ENCODE measurements around the gene MPRIP.
"Not testable (repeated sequence)": the region's sequence is repeated elsewhere in the genome, so short reads cannot be mapped to it uniquely, and the experiment has no call there.

Gene MPRIP

DNA sequence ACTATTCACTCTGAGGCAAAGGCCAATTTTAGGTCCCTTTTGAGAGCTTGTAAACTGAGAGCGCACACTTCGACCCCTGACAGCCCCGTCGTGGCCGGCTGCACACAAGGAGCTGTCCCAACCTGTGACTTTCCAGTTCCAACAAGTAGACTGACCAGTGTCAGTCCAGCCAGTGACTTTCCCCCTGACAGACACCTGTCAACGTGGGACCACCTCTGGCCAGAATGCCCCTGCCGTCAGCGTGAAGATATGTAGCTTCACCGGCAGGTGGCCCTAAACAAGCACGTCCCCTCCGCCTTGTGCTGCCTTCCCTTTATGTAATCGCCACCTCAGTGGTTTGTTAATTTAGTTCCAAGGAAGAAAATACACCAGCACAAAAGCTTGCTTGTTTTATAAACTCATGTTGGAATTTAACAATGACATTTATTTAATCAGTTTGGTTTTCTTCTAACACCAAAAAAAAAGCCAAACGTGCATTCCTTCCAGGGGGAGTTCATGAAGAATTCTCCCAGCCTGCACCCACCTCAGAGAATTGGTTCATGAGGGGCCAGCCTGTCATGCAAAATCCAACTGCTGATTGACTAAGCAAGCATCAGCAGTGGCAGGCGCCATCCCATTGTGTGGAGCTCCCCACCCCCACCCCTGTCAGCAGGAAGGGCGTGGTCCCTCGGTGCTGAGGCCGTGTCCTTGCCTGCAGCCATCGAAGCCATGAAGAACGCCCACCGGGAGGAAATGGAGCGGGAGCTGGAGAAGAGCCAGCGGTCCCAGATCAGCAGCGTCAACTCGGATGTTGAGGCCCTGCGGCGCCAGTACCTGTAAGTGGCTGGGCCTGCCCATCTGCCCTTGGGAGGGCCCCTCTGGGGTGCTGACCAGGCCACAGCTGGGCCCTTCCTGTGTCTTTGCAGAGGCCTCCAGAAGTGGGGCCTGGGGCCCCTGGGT lies 130.0 kb downstream of the MPRIP start:
- no peak for DNase-seq

DNA sequence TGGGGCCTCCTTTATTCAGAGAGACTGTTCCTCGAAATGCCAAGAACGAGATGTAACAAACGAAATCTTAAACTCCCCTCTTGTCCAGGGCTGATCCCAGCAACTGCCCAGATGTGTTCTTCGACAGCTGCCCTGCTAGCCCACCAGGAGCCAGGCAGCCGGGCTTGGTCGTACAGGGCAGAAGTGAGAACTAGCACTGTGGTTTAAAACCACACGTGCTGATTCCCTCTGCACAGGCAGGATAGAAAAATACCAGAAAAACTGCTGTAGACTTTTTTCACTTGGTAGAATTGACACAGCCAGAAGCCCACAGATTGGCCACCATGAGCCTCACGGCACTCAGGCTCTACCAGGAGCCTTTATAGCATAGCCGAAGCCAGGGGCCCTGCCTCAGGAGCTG lies 130.7 kb downstream of the MPRIP start:
- DNase-seq: no peak

DNA sequence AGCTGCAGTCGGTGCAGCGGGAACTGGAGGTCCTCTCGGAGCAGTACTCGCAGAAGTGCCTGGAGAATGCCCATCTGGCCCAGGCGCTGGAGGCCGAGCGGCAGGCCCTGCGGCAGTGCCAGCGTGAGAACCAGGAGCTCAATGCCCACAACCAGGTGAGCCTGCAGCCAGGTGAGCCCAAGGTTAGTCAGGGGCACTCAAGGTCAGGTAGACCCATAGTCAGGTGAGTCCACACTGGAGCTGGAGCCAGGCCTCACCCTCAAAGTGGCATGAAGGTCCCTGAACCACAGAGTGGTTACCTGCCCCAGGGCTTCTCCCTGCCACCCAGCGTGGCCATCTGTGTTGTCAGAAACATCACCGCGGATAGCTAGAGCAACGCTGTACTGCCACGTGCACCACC lies 131.7 kb downstream of the MPRIP start:
- DNase-seq: no peak

DNA sequence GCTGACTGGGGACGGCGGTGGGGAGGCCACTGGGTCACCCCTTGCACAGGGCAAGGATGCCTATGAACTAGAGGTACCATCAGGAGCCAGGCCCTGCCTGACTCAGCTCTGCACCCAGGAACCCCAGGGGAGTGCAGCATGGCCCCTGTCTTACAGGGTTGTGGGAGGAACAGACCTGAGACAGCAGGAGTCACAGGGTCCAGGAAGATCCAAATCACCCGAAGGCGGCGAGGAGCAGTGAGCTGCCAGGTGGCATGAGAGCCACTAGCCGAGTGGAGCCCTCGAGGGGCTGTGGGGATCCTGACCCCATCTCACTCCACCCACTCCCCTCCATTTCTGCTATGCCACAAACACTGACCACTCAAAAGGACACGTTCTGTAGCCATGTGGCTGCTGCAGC lies 133.1 kb downstream of the MPRIP start:
- no peak for DNase-seq

DNA sequence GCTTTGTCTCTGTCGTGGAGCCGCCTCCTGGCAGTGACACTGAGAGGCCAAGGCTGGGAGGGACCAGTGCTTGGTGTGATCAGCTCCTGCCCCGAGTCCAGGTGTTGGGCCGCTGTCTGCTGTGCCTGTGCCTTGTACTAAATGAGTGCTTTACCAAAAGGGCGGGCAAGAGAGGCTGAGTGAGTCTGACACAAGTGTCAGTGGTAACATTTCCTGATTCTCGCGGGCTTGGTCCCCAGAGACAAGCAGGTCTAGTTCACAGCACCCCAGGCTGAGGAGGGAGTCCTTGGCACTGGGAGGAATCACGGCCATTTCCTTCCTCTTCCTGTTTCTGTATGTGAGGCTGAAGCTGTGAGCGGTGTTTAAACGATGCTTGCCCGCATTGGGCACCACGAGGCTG lies 133.7 kb downstream of the MPRIP start:
- DNase-seq: no peak

DNA sequence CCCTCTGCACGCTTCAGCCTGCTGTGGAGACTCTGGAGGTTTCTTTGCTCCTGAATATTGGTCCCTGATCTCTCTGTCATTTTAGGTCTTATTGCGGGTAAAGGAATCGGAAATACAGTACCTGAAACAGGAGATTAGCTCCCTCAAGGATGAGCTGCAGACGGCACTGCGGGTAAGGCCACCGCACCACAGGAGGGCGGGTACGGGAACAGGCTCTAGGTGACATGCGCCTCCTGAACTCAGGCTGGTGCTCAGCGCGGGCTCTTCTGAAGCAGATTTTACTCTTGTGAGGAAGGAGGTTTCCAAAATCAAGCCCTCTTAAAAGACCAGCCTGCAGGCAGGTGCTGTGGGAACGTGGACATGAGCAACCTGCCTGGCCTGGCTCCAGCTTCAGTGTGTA lies 134.1 kb downstream of the MPRIP start:
- no peak for DNase-seq

DNA sequence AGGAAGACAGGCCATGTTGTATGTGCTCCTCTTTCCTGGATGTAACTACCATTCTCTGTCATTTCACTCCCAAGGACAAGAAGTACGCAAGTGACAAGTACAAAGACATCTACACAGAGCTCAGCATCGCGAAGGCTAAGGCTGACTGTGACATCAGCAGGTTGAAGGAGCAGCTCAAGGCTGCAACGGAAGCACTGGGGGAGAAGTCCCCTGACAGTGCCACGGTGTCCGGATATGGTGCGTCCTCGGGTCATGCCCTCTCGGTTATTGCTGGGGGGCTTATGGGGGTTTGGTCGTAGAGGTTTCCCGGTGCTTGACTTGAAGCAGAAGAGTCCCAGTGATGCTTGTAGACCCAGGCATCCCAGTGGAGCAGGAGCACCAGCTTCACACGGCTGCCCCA lies 134.9 kb downstream of the MPRIP start:
- DNase-seq: no peak

DNA sequence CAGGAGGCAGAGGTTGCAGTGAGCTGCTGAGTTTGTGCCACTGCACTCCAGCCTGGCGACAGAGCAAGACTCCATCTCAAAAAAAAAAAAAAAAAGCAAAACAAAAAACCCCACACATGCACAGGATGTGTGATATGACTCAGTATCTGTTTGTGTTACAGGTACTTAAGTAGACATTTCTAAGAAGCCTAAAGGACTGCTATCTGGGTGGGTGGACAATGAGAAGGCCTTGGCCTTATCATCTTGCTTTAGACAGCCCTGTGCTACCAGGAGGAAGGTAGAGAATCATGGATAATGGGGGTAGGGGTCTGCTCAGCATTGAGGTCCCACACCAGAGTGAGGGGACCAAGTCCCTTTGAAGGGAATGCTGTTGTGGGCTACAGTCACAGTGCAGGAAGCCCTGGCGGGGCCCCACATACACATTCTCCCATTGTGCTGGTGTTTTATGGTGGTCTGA lies 137.1 kb downstream of the MPRIP start:
- DNase-seq: no peak

DNA sequence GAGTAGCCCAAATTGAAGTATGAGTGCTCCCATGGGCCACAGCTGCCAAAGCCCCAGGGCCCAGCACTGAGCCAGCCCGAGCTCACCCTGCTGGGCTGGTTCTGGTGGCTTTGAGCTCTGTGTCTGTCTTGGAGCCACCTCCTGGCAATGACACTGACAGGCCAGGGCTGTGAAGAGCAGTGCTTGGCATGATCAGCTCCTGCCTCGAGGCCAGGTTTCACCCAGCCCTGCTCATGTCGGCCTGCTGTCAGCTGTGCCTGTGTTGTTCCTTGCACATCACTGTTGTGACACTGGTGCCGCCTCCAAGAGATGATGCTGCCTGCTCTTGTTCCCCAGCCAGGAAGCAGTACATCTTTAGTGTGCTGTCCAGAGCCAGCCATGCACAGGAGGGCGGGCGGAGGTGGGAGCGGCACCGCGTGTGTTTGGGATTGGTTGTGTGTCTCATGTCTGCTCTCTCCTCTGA lies 137.9 kb downstream of the MPRIP start:
- no peak for DNase-seq

DNA sequence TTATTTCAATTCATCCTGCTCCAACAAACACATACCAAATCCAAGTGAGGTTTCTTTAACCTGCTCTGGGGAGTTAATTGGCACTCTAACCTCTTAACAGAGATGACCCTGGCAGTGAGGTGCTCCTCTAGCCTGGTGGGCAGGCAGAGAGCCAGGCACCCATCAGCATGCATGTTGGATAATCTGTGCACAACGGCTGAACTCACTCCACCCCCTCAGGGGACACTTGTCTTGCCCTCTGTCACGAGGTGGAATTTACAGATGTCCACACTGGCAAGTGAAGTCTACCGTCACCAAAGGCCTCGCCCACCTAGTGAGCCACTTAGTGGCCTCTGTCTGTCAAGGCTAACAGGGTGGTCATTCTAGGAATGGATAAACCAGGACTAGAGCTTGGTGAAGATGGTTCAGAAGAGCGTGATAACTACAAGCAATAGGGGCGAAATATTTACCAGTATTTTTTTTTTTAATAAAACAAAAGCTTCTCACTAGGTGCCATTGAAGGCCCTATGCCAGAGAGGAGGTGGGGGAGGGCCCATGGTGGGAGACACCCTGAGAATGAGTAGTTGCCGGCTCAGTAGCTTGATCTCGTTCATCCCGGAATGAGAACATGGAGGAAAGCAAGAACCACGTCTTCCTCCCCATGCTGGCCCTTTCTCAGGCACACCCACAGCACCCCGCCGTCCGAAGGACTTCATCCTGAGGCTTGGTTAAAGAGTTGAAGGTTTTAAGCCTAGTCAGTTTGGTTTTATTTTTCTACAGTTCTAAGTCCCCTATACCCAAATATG lies 138.7 kb downstream of the MPRIP start:
- DNase-seq: no peak

DNA sequence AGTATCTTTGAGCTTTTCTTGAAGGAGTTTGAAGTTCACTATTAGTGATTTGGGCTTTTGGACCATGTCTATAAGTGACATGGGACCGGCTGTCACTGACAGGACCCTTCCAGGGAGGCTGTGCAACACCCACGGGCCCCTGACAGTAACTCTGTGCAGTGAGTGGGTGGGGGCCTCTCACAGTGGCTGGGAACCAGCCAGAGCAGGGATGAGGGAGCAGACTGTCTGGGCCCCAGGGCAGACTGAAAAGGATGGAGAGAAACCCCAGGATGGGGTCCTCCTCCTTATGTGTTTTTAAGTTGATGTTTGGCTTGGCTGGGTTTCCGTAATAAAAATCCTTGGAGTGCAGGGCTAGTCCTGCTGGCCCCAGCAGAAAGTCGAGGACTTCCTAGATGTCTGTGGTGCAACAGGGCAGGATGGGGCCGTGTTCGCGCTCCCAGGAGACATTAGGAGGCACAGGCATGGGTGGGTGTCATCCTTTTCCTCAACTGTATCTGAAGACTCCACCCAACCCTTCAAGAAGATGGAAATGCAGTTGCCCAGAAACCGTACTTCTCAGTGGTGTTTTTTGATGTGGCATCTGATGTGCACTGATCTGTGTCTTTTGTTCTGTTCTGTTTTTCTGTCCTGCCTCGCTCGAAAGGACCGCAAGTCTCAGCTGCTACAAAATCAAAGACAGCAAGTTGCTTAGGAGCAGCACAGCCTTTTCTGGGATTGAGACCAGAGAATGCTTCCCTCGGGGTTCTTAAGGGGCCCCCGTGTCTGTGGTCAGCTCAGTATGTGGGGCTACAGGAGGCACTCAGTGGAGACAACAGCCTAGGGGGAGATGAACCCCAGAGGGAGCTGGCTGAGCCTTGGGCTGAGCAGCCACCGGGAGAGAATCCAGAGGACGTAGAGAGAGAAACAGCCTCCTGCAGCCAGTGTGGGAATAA lies 139.7 kb downstream of the MPRIP start:
- no peak for DNase-seq

DNA sequence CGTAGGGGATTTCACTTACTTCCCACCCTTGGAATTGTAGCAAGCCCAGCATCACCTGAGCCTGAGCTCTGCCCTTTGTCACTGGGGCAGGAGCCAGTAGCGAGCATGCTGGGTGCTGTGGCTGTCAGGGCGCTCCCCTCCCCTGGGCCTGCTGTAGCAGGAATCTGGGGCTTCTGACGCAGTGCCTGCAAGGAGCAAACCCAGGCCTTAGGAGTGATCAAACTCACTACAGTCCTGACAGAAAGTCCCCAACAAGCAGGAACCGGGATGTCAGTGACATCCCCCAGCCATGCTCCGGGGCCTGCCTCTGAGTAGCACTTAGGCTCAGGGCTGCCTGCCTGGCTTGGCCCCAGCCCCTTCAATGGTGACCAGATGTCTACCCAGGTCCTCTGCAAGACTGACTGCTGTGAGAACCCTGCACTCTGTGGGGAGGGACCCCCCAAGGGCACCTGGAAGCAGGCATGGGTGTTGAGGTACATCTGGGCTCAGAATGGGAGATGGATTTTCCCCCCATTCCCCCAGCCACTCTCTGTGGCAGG lies 140.4 kb downstream of the MPRIP start:
- no peak for DNase-seq

DNA sequence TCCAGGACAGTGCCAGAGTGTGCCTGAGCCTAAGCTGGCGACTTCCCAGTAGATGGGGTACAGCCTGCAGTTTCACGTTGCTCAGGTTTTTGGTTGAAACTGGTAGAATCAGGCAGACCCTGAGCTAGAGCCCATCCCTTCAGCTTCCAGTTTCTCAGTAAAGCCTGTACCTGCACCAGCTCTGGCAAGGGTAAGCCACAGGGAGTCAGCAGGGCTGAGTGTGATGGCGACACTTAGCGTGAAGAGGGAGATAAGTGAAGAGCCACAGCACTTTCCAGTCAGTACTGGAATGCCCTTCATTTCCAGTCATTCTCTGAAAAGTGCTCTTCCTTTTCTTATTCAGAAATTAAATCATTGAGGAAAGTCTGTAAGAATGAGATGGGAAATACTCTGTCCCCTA lies 141.5 kb downstream of the MPRIP start:
- DNase-seq: no peak

DNA sequence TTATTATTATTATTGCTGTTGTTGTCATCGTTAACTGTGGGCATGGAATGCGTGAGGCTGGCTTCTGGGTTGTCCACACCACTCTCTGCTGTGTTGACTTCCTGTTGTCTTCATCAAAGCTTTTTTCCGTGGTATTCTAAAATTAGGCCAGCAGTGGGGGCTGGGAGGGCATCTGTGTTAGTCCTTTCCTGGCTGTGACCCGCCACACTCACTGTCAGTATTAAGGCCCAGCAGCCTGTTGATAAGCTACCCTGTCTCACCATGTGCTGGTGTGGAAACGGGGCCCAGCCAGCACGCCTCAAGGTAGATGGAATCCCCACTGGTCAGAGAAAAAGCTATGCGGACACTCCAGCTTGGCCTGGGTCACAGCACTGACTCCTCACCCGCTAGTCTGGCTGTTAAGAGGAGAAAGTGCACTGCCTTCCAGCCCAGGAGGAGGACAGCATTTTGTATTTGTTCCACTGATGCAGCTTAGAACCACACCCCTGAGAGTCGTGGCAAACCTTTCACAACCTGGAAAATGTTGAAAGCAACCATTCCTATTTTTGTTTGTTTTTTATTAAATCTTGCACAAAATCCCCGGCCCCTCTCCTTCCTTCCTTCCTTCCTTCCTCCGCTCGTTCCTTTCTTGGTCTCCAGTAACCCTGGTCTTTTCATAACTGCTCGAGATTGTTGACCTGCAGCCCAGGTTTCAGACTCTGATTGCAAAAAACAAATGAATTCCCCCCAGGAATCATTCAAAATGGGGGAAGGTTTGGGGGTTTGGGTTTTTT lies 142.9 kb downstream of the MPRIP start:
- not testable (repeated sequence) for DNase-seq

DNA sequence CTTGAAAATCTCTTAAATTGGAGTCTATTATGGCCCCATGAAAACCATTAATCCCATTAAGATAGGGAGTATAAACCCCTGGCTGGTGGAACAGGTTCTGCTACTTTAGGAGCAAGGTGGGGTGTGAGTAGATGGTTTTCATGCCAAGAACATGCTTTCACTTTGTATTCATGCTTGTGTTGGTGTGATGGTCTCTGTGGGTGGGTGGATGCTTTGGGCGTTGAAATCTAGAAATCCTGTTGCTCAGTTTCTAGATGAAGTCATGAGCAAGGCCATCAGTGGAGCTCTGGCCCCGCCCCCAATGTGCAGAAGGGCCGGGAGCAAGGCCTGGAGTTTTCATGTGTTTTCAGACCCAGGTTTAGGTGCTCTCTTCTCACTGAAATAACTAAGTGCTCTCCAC lies 143.8 kb downstream of the MPRIP start:
- DNase-seq: no peak

DNA sequence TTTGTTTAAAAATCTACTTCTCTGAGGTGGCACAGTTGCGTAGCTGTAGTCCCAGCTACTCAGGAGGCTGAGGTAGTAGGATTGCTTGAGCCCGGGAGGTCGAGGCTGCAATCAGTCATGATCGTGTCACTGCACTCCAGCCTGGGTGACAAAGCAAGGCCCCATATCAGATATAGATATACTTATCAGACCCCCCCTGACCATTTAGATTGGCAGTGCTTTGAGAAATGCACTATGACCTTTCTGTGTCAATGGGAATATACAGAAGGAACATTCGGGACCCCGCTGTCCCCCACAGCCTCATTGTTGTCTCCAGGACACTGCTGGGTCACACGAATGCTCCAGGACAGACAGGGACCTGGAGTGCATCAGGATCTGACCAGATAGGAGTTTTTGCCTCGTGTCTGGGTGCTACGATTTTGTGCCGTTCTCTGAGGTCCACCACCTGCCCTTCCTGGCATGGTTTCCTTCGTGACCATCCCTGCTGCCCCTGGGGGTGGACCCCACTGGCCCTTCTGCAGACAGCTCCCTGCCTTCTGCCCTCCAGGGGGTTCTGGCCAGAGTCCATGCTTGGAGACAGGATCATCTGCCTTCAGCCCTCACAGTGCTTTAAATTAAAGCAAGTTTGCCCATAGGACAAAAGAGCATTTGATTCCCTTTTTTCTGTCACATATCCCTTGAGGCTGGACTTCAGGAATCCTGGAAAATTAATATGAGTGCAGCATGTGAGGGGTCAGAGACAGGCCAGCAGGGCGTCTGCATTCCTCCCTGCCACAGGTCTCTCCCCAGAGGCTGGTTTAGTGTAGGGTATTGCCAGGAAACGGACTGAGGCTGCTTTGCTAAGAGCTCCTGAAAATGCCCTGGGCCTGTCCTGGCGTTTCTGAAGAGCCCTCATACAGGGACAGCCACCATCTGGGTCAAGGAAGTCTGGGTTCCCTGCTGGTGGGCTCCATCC lies 144.6 kb downstream of the MPRIP start:
- no peak for DNase-seq

DNA sequence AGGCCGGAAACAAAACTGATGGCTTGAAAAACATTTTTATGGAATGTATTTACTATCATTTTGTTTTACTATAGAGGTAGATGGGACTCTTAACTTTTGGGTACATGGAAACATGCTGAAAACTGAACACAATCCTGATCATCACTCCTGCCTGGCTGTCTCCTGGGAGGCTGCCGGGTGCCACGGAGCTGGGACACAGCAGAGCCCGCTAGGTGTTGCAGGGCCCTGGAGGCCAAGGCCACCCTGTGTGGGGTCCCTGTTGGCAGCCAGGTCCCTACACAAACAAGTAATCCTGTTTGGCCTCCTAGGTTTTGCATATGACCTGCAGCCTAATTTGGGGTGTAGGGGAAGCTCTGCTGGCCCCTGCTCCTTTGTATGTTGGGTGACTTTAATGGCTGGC lies 146.3 kb downstream of the MPRIP start:
- DNase-seq: no peak

DNA sequence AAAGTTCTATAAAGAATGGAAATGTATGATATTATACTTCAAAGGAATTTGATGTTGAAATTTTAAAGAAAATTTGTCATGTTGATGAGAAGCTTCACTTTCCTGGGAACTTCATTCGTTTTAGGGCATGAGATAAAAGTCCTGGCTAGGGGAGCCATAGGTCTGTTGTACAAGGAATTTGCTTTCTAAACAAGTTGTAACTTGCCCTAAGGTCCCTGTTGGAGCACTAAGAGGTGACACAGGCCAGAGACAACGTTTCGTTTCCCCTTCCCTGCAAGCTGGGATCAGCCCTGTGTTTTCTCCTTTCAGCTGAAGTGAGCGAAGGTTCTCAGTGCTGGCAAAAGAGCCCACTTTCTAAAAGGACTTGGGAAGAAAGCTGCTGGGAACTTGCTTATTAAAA lies 147.3 kb downstream of the MPRIP start:
- DNase-seq: no peak

DNA sequence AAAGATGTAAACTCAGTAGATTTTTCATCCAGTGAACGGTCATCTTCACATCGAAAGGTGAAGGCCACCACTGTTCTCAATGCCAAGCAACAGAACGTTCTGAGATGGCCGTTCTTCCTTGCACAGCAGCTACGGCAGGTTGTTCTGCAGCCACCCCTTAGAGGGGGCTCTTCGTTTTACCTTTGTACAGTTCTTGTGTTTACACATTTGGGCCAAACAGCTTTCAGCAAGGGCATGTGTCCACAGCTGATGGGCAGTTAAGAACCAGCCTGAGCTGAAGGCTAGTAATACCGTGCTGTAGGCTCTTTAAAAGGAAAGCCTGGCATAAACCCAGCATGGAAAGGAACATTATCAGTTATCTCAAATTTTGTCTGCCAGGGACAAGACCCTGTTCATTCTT lies 147.9 kb downstream of the MPRIP start:
- DNase-seq: no peak

DNA sequence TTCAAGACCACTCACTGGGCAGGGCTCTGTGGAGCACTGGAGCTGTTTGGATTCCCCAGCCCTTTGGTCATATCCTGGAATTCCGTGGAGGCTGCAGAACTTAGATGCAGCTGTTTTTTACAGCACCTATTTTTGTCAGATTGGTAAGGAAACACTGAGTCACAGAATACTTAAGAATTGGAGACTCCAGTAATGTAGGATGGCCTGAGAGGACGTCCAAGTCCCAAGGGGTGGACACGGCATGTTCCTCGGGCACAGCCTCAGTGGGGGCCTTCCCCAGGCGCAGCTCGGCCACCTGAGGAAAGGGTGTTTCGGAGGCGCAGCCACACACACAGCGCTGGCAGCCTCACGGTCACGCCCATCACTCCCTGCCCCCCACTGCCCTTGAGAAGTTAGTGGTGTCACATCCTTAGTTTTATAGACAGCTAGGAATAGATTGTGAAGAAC lies 149.1 kb downstream of the MPRIP start:
- no peak for DNase-seq
